Bronchial epithelial cell (primary cell): Measurements from ENCODE around the gene CMIP. TPM values are rescaled to one million over a fixed set of nuclear protein-coding genes. Genes with fewer than 3 reads are reported as not detected.

Source experiments
- DNase-seq: peaks from one replicate; pipeline ENCODE4 v3.0.0-alpha.2; 2010; ENCODE audit warnings: low read depth
- FAIRE-seq: peaks from 2 replicates; lab custom pipeline; 2011; peaks lifted over from hg19 to GRCh38; lab: Jason Lieb, UNC
- H3K27me3 ChIP-seq: 2 replicates; pipeline ENCODE4 v1.5.1; 2011; ENCODE audit warnings: low read length; ENCODE audit not compliant: control insufficient read depth, insufficient read depth
- H3K36me3 ChIP-seq: 2 replicates; pipeline ENCODE4 v1.5.1; 2011; ENCODE audit warnings: low read length; ENCODE audit not compliant: control insufficient read depth, insufficient read depth
- H3K4me3 ChIP-seq: 2 replicates; pipeline ENCODE4 v1.5.1; 2011; ENCODE audit warnings: mild to moderate bottlenecking, low read depth, low read length, control low read depth
- total RNA-seq: library from RNA; depleted of rRNA; stranded (reverse); fragments of >200 nt; gene quantifications from 2 replicates; pipeline ENCODE4 v1.2.1, GENCODE V29; 2014
- TF ChIP-seq, protein P1 (sequence below): IDR thresholded peaks from 2 replicates; pipeline ENCODE4 v1.5.1; 2011; ENCODE audit warnings: mild to moderate bottlenecking, moderate library complexity, low read length, control low read depth, inconsistent platforms; ENCODE audit not compliant: insufficient read depth, severe bottlenecking

Gene CMIP
- total RNA-seq, 1 donor from 2014 or later = 21.1 TPM

- no peaks in the 10 kb centered on the region for H3K27me3 ChIP-seq
- no peak for DNase-seq
- no peak for FAIRE-seq
- TF ChIP-seq, protein P1, sequence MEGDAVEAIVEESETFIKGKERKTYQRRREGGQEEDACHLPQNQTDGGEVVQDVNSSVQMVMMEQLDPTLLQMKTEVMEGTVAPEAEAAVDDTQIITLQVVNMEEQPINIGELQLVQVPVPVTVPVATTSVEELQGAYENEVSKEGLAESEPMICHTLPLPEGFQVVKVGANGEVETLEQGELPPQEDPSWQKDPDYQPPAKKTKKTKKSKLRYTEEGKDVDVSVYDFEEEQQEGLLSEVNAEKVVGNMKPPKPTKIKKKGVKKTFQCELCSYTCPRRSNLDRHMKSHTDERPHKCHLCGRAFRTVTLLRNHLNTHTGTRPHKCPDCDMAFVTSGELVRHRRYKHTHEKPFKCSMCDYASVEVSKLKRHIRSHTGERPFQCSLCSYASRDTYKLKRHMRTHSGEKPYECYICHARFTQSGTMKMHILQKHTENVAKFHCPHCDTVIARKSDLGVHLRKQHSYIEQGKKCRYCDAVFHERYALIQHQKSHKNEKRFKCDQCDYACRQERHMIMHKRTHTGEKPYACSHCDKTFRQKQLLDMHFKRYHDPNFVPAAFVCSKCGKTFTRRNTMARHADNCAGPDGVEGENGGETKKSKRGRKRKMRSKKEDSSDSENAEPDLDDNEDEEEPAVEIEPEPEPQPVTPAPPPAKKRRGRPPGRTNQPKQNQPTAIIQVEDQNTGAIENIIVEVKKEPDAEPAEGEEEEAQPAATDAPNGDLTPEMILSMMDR = no peak
- H3K36me3 ChIP-seq = peaks cover 3% of the 10 kb centered on the region
- H3K4me3 ChIP-seq = no peak overlapping the region
Observed at GRCh38 chr16:81633680-81634379, 189.2 kb downstream of the CMIP start.

GRCh38 chr16:81634380-81635062, 189.9 kb downstream of the CMIP start:
- TF ChIP-seq, protein P1 = no peak
- H3K27me3 ChIP-seq = no peaks in the 10 kb centered on the region
- H3K36me3 ChIP-seq = peaks cover 3% of the 10 kb centered on the region
- no peak for DNase-seq
- no peak overlapping the region for H3K4me3 ChIP-seq
- FAIRE-seq = no peak

- H3K36me3 ChIP-seq = peaks cover 4% of the 10 kb centered on the region
- no peak for DNase-seq
- no peaks in the 10 kb centered on the region for H3K27me3 ChIP-seq
- H3K4me3 ChIP-seq = no peak overlapping the region
- TF ChIP-seq, protein P1 = no peak
- no peak for FAIRE-seq
Observed at GRCh38 chr16:81635063-81635937, 190.7 kb downstream of the CMIP start.

DNA sequence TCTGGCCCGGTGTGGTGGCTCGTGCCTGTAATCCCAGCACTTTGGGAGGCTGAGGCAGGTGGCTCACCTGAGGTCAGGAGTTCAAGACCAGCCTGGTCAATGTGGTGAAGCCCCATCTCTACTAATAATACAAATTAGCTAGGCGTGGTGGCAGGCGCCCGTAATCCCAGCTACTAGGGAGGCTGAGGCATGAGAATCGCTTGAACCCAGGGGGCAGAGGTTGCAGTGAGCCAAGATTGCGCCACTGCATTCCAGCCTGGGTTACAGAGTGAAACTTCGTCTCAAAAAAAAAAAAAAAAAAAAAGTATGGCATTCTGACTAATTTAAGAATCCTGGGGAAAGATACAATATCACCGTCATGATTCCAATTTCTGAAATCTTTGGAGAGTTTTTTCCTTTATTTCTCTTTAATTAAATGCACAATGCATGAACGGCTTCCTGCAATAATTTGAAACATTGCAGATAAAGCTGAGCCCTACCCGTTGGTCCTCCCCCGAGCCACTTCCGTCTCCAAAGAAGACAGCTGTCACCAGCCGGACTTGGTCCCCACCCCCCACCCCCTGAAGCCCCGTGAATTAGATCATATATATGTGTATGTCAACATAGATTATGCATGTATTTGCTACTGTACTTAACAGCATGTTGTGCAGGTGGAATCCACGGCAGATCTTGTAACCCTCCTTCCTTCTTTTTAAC, 191.8 kb downstream of the CMIP start:
- Histone ChIP-seq H3K36me3 (peaks cover 8% of the 10 kb centered on the region), H3K4me3 (no peak overlapping the region), H3K27me3 (no peaks in the 10 kb centered on the region)
- FAIRE-seq (no peak), DNase-seq (no peak)
- TF ChIP-seq, protein P1 = no peak

GRCh38 chr16:81637336-81638235, 193.0 kb downstream of the CMIP start:
- no peak for DNase-seq
- Histone ChIP-seq H3K27me3 (no peaks in the 10 kb centered on the region), H3K36me3 (peaks cover 9% of the 10 kb centered on the region), H3K4me3 (no peak overlapping the region)
- FAIRE-seq = no peak
- TF ChIP-seq, protein P1 = no peak
